ENCODE data around the gene DNAH17.

The DNAH17 gene

GRCh38 chr17:78437508-78438169, 139.6 kb downstream of the DNAH17 start:
- Histone ChIP-seq H3K27me3 (ENCODE audit: control insufficient read depth, insufficient read depth, low read length) (no peaks in the 10 kb centered on the region), H3K9me3 (ENCODE audit: control insufficient read depth, insufficient read depth, low read length) (no peaks in the 10 kb centered on the region), H3K4me1 (ENCODE audit: control insufficient read depth, insufficient read depth, low read length) (peaks cover 7% of the 10 kb centered on the region), H3K27ac (ENCODE audit: low read depth, low read length) (no peak overlapping the region), H3K36me3 (ENCODE audit: control insufficient read depth, insufficient read depth, low read length) (no peaks in the 10 kb centered on the region), H3K9ac (ENCODE audit: low read depth, low read length) (no peak overlapping the region), H3K4me3 (ENCODE audit: low read depth, low read length) (no peak overlapping the region)

- no peak overlapping the region for H3K9ac ChIP-seq (ENCODE audit: low read depth, low read length)
- H3K27ac ChIP-seq (ENCODE audit: low read depth, low read length) = no peak overlapping the region
- no peaks in the 10 kb centered on the region for H3K27me3 ChIP-seq (ENCODE audit: control insufficient read depth, insufficient read depth, low read length)
Measured at GRCh38 chr17:78435330-78436005, 141.7 kb downstream of the DNAH17 start.

DNA sequence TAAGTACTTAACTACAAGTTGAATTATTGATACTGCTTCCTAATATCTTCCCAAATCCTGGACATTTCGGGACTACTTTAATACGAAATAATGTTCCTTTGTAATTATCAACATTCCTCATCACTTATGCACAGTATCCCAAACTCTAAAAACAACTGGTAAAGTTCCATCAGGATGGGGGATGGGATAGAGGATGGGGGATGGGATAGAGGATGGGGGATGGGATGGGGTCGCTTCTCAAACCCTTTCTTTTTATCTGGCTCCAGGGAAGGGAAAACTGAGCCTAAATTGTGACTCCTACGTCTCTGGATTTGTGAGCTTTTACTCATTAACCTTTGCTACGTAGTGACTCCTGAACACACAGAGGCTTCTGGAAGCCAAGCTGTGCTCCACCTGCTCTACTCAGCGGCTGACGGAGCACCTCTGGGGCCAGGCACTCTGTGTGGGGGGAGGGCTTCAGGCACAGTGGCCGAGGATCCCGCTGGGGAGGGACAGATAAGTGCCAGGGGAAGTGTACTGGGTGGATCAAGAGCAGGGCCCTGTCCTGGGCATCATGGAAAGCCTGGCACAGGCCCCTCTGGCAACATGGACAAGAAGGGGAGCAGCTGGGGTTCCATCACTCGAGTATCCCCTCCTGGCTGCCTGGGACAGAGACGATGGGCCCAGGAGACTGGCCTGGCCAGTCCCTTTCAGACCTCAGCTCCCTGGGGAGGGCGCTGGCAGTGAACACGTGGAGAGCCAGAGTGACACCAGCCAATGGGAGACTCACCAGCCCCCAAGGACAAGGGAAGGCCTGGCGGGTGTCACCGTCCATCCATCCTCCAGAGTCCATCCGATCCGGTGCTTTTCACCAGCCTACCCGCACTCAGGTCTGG, 142.5 kb downstream of the DNAH17 start:
- Histone ChIP-seq H3K4me3 (ENCODE audit: low read depth, low read length) (no peak overlapping the region), H3K9ac (ENCODE audit: low read depth, low read length) (no peak overlapping the region), H3K27me3 (ENCODE audit: control insufficient read depth, insufficient read depth, low read length) (no peaks in the 10 kb centered on the region), H3K9me3 (ENCODE audit: control insufficient read depth, insufficient read depth, low read length) (no peaks in the 10 kb centered on the region), H3K36me3 (ENCODE audit: control insufficient read depth, insufficient read depth, low read length) (no peaks in the 10 kb centered on the region), H3K27ac (ENCODE audit: low read depth, low read length) (no peak overlapping the region), H3K4me1 (ENCODE audit: control insufficient read depth, insufficient read depth, low read length) (peaks cover 11% of the 10 kb centered on the region)

More at GRCh38 chr17:78435330-78436005, 141.7 kb downstream of the DNAH17 start:
- H3K4me1 ChIP-seq (ENCODE audit: control insufficient read depth, insufficient read depth, low read length) = peaks cover 11% of the 10 kb centered on the region
- no peaks in the 10 kb centered on the region for H3K36me3 ChIP-seq (ENCODE audit: control insufficient read depth, insufficient read depth, low read length)
- H3K4me3 ChIP-seq (ENCODE audit: low read depth, low read length) = no peak overlapping the region
- no peaks in the 10 kb centered on the region for H3K9me3 ChIP-seq (ENCODE audit: control insufficient read depth, insufficient read depth, low read length)

DNA sequence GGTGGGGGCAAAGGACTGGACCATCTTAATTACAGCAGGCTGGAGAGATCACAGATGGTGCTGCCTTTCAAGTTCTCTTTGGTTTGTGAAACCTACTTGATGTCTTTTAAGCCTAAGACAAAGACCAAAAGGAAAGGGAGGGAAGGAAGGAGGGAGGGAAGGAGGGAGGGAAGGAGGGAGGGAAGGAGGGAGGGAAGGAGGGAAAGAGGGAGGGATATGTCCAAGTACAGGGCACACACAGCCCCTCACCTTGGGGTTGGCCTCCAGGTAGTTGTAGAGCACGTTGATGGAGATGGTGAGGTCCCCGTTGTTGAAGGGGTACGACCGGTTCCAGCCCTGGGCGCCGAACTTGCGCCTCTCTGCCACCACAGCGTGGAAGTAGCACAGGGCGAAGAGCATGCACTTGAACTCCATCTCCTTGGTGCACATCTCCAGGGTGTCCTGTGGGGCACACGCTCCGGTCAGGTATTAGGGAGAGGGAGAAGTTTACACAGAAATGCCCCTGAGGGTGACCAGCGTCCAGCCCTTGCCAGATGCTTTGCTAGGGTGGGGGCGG, 143.3 kb downstream of the DNAH17 start:
- Histone ChIP-seq H3K27me3 (ENCODE audit: control insufficient read depth, insufficient read depth, low read length) (no peaks in the 10 kb centered on the region), H3K27ac (ENCODE audit: low read depth, low read length) (no peak overlapping the region), H3K4me1 (ENCODE audit: control insufficient read depth, insufficient read depth, low read length) (peaks cover 11% of the 10 kb centered on the region), H3K4me3 (ENCODE audit: low read depth, low read length) (no peak overlapping the region), H3K36me3 (ENCODE audit: control insufficient read depth, insufficient read depth, low read length) (no peaks in the 10 kb centered on the region), H3K9ac (ENCODE audit: low read depth, low read length) (no peak overlapping the region), H3K9me3 (ENCODE audit: control insufficient read depth, insufficient read depth, low read length) (no peaks in the 10 kb centered on the region)

DNA sequence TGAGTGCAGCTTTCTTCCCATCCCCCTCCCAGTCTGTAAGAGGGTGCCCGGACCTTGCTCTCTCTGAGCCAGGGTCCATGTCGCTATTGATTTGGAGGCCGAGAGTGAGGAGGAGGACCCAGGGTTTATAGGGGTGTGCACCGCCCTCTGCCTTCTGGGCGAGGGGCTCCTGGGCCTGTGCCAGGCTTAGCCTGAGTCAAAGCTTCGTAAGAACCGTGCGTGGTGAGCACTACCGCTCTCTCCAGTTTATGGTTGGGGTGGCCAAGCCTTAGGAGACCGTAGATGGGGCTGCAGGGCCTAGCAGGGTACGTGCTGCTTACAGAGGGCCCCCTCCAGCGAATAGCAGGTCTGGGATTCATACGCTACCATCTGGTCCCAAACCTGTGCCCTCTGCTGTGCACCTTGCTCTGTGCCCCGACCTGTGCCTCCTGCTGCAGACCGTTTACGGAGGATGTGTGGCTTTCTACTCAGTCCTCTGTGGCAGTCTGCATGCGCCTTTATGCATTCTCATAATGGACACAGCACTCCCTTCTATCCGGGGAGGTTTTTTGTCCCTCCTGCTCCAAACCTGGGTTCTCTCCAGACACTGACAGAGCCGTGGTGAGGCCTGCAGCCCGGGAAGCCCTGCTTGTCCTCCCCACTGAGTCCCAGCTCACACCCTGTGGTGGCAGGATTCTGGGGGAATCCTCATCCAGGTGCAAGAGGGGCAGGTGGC, 144.0 kb downstream of the DNAH17 start:
- Histone ChIP-seq H3K4me3 (ENCODE audit: low read depth, low read length) (no peak overlapping the region), H3K9ac (ENCODE audit: low read depth, low read length) (no peak overlapping the region), H3K27me3 (ENCODE audit: control insufficient read depth, insufficient read depth, low read length) (no peaks in the 10 kb centered on the region), H3K27ac (ENCODE audit: low read depth, low read length) (no peak overlapping the region), H3K36me3 (ENCODE audit: control insufficient read depth, insufficient read depth, low read length) (no peaks in the 10 kb centered on the region), H3K4me1 (ENCODE audit: control insufficient read depth, insufficient read depth, low read length) (peaks cover 11% of the 10 kb centered on the region), H3K9me3 (ENCODE audit: control insufficient read depth, insufficient read depth, low read length) (no peaks in the 10 kb centered on the region)

GRCh38 chr17:78432226-78433012, 144.8 kb downstream of the DNAH17 start:
- no peaks in the 10 kb centered on the region for H3K27me3 ChIP-seq (ENCODE audit: control insufficient read depth, insufficient read depth, low read length)
- H3K27ac ChIP-seq (ENCODE audit: low read depth, low read length) = no peak overlapping the region
- H3K36me3 ChIP-seq (ENCODE audit: control insufficient read depth, insufficient read depth, low read length) = peaks cover under 1% of the 10 kb centered on the region; the same call in 1 of the 2 replicates
- H3K9me3 ChIP-seq (ENCODE audit: control insufficient read depth, insufficient read depth, low read length) = no peaks in the 10 kb centered on the region
- peaks cover 11% of the 10 kb centered on the region for H3K4me1 ChIP-seq (ENCODE audit: control insufficient read depth, insufficient read depth, low read length)
- no peak overlapping the region for H3K4me3 ChIP-seq (ENCODE audit: low read depth, low read length)
- H3K9ac ChIP-seq (ENCODE audit: low read depth, low read length) = no peak overlapping the region

DNA sequence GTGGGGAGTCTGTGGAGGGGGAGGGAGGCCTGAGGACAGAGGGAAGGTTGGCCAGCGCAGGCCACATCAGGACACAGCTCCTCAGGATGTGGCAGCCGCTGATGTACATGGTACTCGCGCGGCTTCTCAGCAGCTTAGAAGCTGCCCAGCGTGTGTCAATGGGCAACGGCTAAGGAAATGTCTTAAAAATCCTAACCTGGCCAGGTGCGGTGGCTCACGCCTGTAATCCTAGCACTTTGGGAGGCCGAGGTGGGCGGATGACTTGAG, 145.6 kb downstream of the DNAH17 start:
- Histone ChIP-seq H3K27me3 (ENCODE audit: control insufficient read depth, insufficient read depth, low read length) (no peaks in the 10 kb centered on the region), H3K9ac (ENCODE audit: low read depth, low read length) (no peak overlapping the region), H3K4me3 (ENCODE audit: low read depth, low read length) (no peak overlapping the region), H3K4me1 (ENCODE audit: control insufficient read depth, insufficient read depth, low read length) (peaks cover 11% of the 10 kb centered on the region), H3K9me3 (ENCODE audit: control insufficient read depth, insufficient read depth, low read length) (no peaks in the 10 kb centered on the region), H3K36me3 (ENCODE audit: control insufficient read depth, insufficient read depth, low read length) (peaks cover 8% of the 10 kb centered on the region; the same call in 1 of the 2 replicates), H3K27ac (ENCODE audit: low read depth, low read length) (peak overlapping the region; percentile 51)

GRCh38 chr17:78430892-78431691, 146.1 kb downstream of the DNAH17 start:
- peaks cover 11% of the 10 kb centered on the region for H3K4me1 ChIP-seq (ENCODE audit: control insufficient read depth, insufficient read depth, low read length)
- H3K9me3 ChIP-seq (ENCODE audit: control insufficient read depth, insufficient read depth, low read length) = no peaks in the 10 kb centered on the region
- H3K36me3 ChIP-seq (ENCODE audit: control insufficient read depth, insufficient read depth, low read length) = peaks cover 13% of the 10 kb centered on the region
- no peak overlapping the region for H3K4me3 ChIP-seq (ENCODE audit: low read depth, low read length)
- no peak overlapping the region for H3K9ac ChIP-seq (ENCODE audit: low read depth, low read length)
- peak overlapping the region; percentile 51 for H3K27ac ChIP-seq (ENCODE audit: low read depth, low read length)
- no peaks in the 10 kb centered on the region for H3K27me3 ChIP-seq (ENCODE audit: control insufficient read depth, insufficient read depth, low read length)

DNA sequence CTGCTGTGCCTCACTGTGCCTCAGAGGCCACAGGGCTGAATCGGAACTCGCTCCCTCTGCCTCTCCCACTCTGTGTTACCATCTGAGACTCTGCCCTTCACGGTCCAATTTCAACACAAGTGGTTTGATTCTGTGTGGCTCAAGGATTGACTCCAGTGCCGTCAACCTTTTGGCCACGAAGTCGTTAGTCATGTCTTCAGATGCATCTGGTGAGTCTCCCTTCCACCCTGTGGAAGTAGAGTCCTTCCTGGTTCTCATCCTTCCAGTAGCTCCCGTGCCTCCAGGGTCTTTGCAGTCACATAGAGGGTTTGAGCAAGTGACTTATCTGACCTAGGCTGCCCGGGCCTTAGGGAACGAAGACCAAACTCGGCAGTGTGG, 147.6 kb downstream of the DNAH17 start:
- Histone ChIP-seq H3K36me3 (ENCODE audit: control insufficient read depth, insufficient read depth, low read length) (peaks cover 26% of the 10 kb centered on the region), H3K9ac (ENCODE audit: low read depth, low read length) (no peak overlapping the region), H3K27me3 (ENCODE audit: control insufficient read depth, insufficient read depth, low read length) (no peaks in the 10 kb centered on the region), H3K4me1 (ENCODE audit: control insufficient read depth, insufficient read depth, low read length) (peaks cover 6% of the 10 kb centered on the region; the same call in 1 of the 2 replicates), H3K9me3 (ENCODE audit: control insufficient read depth, insufficient read depth, low read length) (no peaks in the 10 kb centered on the region), H3K4me3 (ENCODE audit: low read depth, low read length) (no peak overlapping the region), H3K27ac (ENCODE audit: low read depth, low read length) (no peak overlapping the region)
